Activated CD4-positive, alpha-beta T cell treated with anti-CD3 and anti-CD28 coated beads, Interleukin-2, Interleukin-4, amounts not matched to agents 100 ng/mL and 50 ng/mL, durations not matched to agents 16 hours and 8 hours (primary cell): ENCODE measurements around the gene CACNA1D.
"Not testable (repeated sequence)": the region's sequence is repeated elsewhere in the genome, so short reads cannot be mapped to it uniquely, and the experiment has no call there.

ENCODE experiments used
- DNase-seq: peaks from one replicate; pipeline ENCODE4 v3.0.0-alpha.2; 2020; ENCODE audit warnings: low spot score

CACNA1D gene

GRCh38 chr3:53493963-53494791, at the start of gene CACNA1D:
CACNA1D (plus strand) TSS chr3:53494611; CDS start chr3:53495167, 556 bp downstream.
- no peak for DNase-seq

- no peak for DNase-seq
These were observed 37.3 kb upstream of the CACNA1D start for GRCh38 chr3:53457068-53457467.

GRCh38 chr3:53460326-53460725, 34.1 kb upstream of the CACNA1D start:
- no peak for DNase-seq

- DNase-seq, result no peak
These were observed 30.0 kb upstream of the CACNA1D start for GRCh38 chr3:53464424-53464823.

- DNase-seq, result not testable (repeated sequence)
These were observed 24.7 kb upstream of the CACNA1D start for GRCh38 chr3:53469758-53470157.

GRCh38 chr3:53473422-53473821, 21.0 kb upstream of the CACNA1D start:
- DNase-seq, result no peak

- DNase-seq, result not testable (repeated sequence)
These were observed 18.0 kb upstream of the CACNA1D start for GRCh38 chr3:53476372-53476771.

- DNase-seq, result not testable (repeated sequence)
These were observed 16.7 kb upstream of the CACNA1D start for GRCh38 chr3:53477689-53478088.

GRCh38 chr3:53478166-53478830, 16.1 kb upstream of the CACNA1D start:
- DNase-seq, result no peak

- DNase-seq, result no peak
These were observed 15.3 kb upstream of the CACNA1D start for GRCh38 chr3:53478921-53479664.

GRCh38 chr3:53482227-53482626, 12.2 kb upstream of the CACNA1D start:
- DNase-seq, result no peak

- no peak for DNase-seq
These were observed 10.6 kb upstream of the CACNA1D start for GRCh38 chr3:53483821-53484220.

- no peak for DNase-seq
These were observed 9.4 kb upstream of the CACNA1D start for GRCh38 chr3:53484984-53485383.

- DNase-seq, result no peak
These were observed 8.6 kb upstream of the CACNA1D start for GRCh38 chr3:53485675-53486403.

- DNase-seq, result no peak
These were observed 7.3 kb upstream of the CACNA1D start for GRCh38 chr3:53486961-53487654.

- no peak for DNase-seq
These were observed 5.0 kb upstream of the CACNA1D start for GRCh38 chr3:53489386-53489785.

- DNase-seq, result no peak
These were observed 4.5 kb upstream of the CACNA1D start for GRCh38 chr3:53489787-53490458.

GRCh38 chr3:53490459-53490968, 3.9 kb upstream of the CACNA1D start:
- DNase-seq, result no peak

- DNase-seq, result no peak
These were observed 3.1 kb upstream of the CACNA1D start for GRCh38 chr3:53491276-53491675.

- no peak for DNase-seq
These were observed 832 bp upstream of the CACNA1D start for GRCh38 chr3:53493595-53493962.

- DNase-seq, result no peak
These were observed 722 bp downstream of the CACNA1D start for GRCh38 chr3:53495146-53495519.
